Forelimb muscle (tissue), 1 donor: ENCODE results near the gene RRP1. TPM values are rescaled to one million over a fixed set of nuclear protein-coding genes. Genes with fewer than 3 reads are reported as not detected.

Experiments used
- DNase-seq: peaks from one replicate; pipeline ENCODE4 v3.0.0-alpha.2; 2013; ENCODE audit warnings: low read depth
- polyA plus RNA-seq: library from polyadenylated mRNA; unstranded; fragments of 120-200 nt; gene quantifications from one replicate; pipeline ENCODE4 v1.2.1, GENCODE V29; 2013; ENCODE audit not compliant: insufficient read length

RRP1 gene
- polyA plus RNA-seq, 1 donor, result 16.9 TPM

DNA sequence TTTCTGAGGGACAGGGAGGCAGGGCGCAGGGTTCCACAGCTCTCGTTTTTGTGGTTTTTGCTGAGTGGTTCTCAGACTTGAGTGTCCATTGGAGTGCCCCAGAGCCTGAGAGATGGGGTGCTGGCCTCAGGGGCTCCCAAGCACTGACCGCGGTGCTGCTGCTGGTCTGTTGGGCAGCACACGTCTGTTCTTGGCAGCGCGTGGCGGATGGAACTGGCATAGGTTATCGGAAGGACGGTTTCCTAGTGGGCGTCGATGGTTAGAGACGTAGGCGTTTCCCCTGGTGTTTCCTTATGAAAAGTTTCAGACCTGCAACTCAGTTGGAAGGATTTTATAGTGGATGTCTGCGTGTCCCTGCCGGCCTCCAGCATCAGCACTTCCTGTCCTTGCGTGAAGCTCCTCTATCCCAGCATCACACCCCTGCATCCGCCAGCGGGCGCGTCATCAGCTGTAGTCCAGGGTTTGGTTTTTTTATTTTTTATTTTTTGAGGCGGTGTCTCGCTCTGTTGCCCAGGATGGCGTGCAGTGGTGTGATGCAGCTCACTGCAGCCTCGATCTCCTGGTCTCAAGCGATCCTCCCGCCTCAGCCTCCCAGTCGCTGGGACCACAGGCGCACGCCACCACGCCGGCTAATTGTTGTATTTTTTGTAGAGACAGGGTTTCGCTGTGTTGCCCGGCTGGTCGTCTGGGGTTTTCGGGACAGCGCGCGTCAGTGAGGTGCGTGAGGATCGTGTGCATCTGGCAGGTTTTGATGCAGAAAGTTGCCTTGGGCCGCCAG, 11.8 kb downstream of the RRP1 start:
- DNase-seq, result no peak

DNA sequence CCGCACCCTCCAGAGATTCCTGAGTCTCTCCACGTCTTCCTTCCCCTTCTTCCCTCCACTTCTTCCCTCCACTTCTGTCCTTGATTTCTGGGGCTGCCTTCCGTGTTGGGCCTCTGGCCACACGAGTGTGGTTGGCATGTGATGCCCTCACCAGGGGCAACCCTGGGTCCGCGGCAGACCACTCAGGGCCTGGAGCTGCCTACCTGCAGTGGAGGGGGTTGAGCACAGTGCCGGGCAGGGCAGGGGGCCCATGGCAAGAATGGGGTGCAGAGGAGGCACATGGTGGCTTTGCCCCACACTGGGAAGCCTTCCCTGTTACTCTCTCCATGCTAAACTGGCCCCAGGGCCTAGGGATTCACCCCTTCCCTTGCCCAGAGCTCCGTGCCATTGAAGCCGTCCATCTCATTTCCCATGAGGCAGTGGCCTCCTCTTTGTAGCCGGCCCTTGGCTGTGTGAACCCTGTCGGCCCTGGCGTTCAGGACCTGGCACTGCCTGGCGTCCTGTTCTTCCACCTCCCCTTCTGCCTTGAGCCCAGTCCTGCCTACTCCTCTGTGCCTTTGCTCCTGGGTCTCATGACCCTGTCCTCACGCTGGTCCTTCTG, 13.4 kb downstream of the RRP1 start:
- DNase-seq, result no peak

DNA sequence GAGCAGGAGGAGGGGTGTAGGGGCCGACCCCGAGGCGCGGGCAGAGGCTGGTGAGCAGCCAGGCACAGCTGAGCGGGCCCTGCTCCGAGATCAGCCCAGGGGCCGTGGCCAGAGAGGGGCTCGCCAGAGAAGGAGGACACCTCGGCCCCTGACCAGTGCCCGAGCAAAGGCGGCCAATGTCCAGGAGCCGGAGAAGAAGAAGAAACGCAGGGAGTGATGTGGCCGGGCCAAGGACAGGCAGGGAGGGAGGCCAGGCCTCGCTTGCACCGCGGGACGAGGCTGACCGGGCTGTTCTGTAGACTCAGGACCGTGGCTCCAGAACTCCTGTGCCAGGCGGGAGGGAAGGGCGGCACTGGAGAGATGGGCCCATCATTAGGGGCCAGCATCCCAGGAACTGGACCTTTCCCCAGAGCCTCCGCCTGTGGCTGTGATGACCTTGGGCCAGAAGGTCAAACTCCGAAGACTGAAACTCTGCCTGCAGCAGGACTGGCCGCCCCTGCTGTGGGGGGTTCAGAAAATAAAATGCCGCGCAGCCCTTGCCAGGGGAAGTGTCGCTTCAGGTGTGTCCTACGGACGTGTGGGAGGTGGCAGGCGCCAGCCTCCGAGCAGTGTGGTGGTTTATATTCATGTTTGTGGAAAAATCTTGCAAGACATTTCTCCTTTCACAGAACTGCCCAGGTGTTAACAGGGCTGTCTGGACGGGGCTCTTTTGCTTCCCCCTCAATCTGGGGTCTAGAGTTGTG, 14.4 kb downstream of the RRP1 start:
- no peak for DNase-seq

DNA sequence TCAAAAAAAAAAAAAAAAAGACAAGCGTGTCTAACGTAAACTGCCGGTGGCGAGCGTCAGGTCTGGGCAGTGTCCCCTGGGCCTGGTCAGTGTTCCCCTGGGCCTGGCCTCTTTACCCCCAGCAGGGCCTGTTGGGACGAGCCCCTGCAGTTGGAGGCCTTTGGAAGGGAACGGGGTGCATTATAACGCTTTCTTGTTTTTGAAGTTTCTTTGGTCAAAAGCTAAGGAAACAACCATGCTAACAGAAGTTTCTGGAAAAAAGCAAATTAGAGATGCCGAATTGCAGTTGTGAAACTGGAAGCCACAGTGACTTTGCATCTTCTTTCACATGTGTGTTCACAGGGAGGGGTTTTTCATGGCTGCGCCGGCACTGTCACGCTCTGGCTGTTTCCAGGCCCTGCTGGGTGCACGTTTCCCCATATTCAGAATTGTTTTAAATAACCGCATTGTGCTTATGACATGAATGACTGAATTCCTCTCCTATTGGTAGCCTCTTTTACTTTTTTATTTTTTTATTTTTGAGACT, 16.0 kb downstream of the RRP1 start:
- DNase-seq, result no peak

DNA sequence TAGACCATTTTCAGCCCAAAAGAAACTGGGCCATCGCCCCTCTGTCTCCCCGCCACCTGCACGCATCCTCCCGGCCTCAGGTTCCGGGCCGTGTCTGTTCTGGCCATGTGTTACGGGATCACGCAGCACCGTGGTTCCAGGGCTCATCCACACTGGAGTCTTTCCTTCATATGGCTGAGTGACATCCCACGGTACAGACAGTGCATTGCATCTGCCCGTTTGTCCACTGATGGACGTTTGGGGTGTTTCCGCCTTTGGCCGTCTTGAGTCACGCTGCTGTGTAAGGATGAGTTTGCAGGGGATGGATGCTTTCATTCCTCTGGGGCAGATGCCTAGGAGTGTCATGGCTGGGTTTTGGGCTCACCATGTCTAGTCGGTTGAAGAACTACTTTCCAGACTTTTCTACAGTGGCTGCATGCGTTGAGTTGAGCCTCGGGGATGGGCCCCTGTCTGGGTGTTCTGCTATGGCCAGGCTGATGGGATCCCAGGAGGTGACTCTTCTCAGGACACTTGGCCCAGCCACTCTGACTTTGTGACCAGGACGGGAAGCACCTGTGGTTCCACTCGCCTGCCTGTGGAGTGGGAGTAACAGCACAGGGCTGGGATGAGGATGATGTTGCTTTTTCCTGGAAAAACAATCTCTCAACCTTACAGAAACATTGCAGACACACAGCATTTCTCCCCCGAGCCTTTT, 16.8 kb downstream of the RRP1 start:
- DNase-seq, result no peak

DNA sequence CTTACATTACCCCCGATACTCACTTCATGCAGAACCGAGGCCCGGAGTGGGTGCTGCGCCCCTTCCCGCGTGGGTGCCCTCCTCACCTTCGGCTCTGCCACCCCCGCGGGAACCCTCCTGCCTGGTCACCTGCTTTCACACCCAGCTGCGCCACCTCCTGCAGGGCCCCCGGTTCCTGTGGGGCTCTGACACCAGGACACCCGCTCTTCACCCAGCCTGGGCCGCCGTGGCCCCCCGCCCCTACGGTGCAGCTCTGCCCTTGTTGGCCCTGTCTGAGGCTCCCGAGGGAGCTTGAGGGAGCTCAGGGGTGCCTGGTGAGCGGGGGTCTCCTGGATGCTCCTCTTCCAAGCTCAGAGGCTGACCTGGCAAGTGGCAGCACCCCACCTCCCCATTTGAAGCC, 19.0 kb downstream of the RRP1 start:
- no peak for DNase-seq

DNA sequence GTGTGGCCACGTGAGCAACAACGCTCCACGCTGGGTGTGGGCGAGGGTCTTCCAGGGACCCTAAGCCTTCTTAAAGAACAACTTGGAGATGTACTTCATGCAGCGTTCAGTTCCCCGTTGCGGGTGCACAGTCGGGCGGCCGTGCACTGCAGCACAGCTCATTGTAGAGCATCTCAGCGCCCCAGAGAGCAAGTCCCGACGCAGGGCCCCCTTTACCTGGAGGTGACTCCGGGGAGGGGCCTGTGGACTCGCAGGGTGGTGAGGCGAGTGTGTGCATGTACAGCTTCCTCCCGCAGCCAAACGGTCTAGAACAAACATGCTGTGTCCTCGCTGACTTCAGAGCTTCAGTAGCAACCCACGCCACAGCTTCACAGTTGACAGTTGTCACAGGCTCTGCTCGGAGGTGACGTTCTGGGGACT, 19.5 kb downstream of the RRP1 start:
- no peak for DNase-seq

DNA sequence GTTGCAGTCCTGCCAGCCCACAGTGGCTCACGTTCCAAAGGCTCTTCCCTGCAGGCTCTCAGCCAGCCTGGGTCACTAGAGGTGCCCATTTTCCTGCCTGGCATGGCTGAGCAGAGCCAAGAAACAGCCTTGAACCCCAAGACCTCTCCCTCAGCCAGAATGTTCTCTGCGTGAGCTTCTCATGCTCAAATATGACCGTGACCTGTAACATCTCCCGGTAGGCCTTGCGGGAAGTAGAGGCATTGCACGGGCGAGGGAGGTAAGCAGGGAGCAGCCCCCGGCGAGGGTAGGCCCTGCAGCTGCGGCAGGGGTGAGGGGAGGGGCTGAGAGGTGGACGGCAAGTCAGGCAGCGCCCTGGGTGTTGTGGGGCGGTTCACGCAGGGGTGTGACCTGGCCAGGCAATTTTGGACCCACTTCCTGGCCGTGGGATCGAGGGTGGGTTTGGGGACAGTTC, 20.0 kb downstream of the RRP1 start:
- DNase-seq, result no peak

DNA sequence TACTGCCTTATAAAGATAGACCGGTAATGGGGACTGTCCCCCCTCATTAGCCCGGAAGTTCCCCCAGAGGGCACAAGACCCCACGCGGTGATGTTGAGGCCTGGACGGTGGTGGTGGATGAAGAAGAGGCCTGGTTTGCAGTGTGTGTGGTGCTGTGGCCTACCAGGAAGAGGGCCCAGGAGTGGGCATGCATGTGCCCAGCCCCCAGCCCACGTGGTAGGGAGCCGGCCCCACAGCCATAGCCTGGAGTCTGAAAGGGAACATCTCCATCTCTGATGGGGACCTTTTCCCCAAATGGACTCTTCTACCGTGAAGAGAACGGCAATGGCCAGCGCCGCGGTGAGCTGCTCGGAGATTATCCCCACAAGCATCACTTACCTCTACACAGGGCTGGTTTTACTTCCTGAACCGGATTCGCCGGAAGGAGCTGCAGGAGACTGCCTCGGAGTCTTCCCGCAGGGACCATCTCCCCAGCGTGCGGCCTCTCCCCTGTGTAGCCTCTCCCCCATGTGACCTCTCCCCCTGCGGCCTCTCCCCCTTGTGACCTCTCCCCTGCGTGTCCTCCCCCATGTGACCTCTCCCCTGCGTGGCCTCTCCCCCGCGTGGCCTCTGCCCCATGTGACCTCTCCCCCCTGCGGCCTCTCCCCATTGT, 20.6 kb downstream of the RRP1 start:
- no peak for DNase-seq

DNA sequence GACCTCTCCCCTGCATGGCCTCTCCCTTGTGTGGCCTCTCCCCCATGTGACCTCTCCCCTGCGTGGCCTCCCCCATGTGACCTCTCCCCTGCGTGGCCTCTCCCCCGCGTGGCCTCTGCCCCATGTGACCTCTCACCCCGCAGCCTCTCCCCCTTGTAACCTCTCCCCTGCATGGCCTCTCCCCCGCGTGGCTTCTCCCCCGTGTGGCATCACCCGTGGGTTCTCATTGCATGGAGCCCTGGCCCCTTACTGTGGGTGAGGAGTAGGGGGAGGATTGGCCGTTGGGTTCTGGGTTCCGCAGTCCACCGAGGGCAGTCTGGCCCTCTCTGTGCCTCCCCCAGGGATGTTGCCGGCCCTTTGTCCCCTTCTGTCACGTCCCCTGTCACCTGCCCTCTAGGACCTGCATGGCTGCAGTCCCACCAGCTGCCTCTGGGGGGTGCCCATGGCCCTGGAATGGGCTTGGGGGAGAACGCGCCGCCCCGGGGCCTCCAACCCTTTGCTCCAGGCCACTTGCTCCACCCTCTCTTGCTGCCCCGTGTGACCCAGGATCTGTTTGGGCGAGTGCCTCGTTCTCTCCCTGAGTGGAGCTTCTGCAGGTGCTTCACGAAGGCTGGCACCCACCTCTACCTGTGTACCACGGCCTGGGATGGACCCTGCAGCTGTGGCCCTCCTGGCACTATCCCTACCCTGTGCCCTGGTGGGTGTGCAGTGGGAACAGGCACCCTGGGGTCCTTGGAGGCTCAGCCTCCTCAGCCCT, 21.3 kb downstream of the RRP1 start:
- no peak for DNase-seq

DNA sequence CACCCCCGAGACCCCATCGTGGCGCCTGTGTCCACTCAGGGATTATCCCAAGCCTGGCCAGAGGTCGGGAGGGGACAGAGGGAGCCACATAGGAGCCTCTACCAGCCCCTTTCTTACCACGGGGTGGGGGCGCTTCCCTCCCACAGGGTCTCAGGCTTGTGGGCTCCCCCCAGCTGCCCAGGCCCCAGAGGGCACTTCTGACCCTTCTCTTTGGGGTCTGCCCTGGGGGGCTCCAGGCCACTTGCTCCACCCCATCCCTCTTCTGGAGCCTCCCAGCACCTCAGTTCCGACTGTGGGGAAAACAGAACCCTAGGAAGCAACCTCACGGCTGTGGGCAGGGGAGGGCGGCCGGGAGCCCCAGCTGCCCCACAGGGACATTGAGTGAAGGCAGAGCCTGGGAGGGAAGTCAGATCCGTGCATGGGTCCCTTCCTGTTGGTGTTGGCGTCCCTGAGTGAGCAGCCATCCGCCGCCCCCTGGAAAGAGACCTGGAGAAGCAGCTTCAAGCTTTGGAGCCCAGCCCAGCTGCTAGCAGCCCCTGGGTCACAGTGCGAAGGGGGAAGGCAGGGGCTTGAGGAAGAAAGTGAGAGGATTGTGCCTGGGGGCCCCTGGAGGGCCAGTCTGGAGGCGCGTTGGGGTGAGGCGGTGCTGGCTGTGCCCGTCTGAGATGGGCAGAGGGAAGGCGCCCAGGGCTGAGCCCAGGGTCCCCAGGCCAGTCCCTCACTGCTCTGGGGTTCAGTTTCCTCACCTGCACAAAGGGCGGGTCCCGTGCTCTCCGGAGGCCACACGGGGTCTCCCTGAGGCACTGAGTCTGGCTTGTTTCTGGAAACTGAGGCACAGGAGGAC, 22.1 kb downstream of the RRP1 start:
- no peak for DNase-seq

DNA sequence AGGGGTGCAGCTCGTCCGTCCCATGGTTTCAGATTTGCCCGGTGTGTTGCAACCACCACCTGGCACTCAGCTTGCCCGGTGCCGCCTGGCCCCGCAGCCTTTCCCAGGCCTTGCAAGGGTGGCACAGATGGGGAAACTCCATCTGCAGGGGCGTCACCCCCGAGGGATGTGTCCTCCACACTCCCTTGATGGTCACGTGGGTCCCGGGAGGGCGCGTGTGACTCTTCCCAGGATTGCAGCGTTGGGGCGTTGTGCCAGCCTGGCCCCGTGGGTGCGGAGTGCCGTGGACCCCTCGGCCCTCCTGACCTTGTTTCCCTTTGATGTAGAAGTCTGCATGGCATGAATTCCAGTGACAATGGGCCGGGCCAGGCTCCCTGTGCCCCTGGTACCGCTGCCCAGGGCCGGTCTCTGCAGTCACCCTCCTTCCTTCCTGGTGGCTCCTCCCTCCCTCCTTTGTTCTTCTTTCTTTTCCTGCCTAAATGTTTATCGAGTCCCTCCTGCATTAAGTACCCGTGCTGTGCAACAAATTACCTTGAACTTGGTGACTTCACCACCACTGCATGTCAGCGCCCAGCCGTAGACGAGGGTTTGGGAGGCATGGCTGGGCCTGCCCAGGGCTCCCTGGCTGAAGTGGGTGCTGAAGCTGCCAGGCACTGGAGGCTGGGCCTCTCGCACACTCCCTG, 22.9 kb downstream of the RRP1 start:
- no peak for DNase-seq

DNA sequence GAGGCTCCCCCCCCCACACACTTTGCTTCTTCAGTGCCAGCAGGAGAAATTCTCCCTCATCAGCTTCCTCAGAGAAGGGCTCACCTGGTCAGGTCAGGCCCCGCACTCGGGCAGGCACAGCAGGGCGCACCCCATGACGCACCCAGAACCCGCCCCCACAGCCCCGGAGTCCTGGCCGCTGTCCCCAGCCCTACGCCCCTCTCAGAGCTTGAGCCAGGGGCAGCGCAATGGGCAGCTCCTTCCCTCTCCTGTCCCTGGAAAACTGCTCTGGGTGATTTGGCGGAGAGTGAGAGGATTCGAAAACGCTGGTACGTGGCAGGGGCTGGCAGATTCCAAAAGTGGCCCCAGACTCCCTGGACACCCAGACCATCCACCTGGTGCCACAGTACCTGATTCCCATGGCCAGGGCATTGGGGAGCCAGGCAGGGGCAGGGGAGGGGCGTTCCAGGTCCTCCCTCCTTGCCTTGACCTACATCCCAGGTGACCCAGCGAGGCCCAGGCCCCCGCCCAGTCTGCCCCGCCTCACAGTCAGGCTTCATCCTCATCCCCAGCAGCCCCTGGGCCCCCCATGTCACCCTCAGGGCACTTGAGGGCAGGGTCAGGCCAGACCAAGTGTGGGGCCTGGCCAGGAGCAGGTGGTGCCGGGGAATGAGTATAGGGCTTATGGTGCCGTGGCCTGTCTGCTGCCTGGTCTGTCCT, 23.7 kb downstream of the RRP1 start:
- no peak for DNase-seq

DNA sequence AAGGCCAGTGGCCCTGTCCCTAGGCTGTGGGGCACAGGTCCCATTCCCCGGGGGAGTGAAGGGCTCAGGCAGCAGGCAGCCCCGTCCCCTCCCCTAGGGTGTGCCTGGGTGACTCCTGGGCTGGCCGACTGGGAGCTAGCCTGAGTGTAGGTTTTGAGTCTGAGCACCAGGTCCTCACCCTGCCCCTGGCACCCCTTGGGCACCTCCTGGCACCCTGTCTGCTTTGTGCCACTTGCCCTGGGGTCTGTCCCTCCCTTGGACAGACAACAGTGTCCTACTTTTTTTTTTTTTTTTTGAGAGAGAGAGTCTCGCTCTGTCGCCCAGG, 24.2 kb downstream of the RRP1 start:
- no peak for DNase-seq

DNA sequence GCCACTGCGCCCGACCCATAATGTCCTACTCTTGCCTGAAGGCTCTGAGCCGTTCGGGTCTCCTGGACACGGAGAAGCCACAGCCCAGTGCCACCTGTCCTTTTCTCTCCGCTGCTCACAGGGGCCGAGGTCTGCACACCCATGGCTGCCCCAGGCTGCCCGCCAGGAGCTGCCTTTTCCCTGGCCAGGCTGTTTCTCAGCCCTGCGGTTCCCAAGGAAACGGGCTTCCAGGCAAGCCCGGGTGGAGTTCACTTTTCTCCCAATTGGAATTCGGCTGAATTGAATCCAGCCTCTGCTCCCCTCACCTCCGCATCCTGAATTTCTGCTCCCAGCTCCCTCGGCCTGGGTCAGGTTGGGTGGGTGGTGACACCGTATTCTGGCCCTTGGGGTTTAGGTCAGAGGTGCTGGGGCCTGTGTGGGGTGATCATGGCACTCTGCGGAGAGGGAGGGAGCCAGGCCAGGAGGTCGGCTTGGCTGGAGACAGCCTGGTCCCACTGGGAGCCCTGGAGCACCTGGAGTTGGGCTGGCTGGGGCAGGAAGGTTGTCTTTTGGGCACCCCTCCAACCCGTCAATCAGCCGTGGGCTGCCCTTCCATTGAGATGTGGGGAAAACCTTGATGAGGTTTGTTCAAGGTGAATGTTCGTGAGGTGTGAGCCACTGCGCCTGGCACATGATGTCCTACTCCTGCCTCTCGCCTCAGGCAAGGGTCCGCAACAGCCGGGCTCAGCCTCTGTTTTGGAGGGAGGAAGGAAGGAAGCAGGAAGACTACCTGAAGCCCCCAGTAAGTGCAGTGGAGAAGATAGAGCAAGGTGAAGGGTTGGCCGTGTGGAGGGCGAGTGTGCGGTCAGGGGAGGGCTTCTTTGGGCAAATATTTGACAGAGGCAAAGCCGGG, 25.1 kb downstream of the RRP1 start:
- DNase-seq, result no peak

DNA sequence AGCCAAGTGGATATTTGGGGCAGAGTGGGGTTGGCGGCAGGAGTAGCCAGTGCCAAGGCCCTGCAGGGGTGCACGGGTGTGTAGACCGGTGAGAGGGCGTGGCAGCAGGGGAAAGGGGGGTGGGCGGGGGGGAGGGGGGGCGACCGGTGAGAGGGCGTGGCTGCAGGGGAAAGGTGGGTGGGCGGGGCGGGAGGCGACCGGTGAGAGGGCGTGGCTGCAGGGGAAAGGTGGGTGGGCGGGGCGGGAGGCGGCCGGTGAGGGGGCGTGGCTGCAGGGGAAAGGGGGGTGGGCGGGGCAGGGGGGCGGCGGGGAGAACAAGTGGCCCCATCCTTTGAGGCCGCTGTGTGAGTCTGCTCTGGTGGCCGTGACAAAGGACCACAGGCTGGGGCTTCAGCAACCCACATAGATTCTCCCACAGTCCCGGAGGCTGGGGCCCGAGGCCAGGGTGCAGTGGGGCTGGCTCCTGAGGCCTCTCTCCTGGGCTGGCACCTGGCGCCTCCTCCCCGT, 25.8 kb downstream of the RRP1 start:
- no peak for DNase-seq

DNA sequence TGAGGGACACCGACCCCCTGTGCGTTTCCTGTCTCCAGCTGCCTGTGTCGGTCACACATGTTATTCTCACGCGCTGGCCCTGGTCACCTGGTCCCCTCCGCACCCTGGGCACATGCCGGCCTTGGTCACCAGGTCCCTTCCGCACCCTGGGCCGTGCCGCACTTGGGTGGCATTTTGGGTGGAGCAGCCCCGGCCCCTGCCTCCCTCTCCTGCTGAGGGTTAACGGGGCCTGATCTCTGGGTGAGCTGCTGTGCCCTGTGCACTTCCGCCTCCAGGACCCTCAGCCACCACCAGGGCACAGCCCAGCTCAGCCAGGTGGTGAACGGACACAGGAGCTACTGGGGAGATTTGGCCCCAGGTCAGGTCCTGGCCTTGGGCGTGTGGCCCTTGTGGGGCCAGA, 26.6 kb downstream of the RRP1 start:
- no peak for DNase-seq
